CD4-positive, alpha-beta T cell treated with Interferon gamma for 1 hour (primary cell): ENCODE measurements around the gene STOM.

ENCODE experiments used
- DNase-seq: peaks from one replicate; pipeline ENCODE4 v3.0.0-alpha.2; 2020

STOM gene

DNA sequence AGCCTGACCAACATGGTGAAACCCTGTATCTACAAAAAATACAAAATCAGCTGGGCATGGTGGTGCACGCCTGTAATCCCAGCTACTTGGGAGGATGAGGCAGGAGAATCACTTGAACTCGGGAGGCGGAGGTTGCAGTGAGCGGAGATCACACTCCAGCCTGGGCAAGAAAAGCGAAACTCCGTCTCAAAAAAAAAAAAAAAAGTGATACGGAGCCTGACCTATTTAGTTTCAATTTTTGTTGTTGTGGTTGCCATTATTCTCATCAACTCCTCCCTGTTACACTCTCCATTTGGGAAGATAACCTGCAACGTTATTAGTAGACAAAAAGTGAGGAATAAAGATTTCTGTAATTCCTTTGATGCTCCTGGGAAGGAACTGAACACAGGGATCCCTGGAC lies 1.3 kb downstream of the STOM start:
- DNase-seq = no peak

DNA sequence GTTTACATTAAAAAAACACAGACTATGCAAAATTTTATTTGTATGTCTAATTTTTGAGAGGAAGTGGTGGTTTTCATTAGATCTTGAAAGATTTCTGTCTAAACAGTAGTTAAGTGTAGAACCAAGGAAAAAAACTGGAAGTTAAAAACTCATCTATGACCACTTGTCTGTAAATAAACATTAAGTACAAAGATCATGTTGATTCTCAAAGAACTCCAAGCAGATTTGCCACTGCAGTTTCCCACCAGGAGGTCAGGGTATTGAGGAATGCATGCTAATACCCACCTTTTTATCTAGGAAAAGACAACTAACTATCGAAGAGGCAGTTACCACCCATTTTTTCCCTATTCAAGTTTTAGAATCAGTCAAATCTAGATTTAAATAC lies 1.9 kb downstream of the STOM start:
- DNase-seq = no peak

DNA sequence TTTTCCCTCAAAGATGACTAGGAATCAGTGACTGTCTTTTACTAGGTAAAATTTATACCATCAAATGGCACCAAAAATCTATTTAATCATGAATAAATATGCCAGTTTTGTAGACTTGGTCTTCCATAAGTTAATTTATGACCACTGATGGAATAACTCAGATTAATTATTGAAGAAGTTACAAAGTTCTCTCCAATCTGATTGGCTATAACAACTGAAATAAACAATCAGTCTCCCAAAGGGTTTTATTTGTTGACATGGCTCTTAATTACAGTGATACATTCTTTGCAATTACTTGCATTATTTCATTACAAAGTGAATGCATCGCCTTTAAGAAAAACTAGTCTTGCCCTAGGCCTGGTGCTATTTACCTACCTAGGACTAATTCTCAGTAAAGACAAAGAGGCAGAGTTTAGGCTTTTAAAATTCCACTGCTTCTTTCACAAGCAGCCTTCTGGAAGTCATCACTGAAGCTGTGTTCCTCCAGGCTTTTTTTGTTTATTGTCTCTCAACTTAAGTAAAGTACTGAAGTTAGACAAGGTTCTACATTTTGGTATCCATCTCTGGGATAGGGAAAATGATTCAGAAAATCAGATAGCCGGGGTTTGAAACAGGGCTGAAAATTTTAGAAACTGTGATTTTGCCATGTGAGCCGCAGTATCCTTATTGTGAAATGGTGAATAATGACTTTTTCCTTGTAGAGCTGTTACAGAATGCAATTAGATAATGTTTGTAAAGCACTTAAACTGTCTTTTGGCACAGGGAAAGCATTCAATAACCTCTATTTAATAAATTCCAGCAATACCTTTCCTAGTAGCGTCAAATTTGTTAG lies 2.5 kb downstream of the STOM start:
- DNase-seq = no peak

DNA sequence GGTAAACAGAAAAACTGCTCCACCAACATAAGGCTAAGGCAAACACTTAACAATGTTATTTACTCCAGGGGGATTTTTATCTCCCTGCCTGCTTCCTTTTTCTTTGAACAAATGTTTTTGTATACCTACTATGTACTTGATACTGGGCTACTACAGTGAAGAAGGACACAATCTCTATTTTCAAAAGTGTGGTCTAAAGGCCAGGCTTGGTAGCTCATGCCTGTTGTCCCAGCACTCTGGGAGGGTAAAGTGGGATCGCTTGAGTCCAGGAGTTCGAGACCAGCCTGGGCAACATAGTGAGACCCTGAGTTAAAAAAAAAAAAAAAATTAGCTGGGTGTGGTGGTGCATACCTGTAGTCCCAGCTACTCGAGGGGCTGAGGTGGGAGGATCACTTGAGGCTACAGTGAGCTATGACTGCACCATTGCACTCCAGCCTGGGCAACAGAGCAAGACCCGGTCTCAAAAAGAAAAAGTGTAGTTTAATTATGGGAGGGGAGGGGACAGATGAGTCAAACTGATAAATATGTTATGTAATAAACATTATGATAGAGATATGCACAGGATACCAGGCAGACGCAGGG lies 3.3 kb downstream of the STOM start:
- DNase-seq = no peak

DNA sequence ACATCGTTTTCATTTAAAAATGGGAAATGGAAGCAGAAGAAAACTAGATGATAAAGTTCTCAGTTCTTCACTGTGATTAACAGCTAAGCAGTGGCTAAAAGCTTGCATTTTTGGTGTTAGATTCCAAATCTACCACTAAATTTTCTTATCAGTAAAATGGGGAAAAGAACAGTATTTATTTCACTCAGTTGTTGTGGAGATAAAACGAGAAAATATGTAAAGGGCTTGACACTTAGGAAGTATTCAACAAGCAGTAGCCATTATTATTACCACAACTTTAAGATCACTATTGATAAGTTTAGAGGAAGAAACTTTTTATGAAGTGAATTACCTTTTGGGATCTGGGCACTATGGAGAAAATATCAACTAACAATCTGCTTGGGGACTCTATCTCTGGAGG lies 4.5 kb downstream of the STOM start:
- no peak for DNase-seq

DNA sequence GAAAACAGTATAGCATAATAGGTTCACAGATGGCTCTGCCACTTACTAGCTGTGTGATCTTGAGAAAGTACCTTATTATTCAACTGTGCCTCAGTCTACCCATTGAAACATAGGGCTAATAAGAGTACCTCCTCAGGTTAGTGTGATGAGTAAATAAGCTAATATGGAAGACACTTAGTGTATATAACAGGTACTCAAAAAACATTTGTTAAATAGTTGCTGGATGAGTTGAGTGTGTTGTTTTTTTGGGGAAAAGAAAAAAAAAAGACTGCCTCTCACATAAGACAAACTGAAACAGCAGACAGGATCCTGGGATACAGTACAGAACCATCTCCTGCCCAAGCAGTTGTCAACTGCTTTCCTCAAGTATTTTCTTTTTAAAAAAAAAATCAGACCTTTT lies 5.2 kb downstream of the STOM start:
- no peak for DNase-seq

DNA sequence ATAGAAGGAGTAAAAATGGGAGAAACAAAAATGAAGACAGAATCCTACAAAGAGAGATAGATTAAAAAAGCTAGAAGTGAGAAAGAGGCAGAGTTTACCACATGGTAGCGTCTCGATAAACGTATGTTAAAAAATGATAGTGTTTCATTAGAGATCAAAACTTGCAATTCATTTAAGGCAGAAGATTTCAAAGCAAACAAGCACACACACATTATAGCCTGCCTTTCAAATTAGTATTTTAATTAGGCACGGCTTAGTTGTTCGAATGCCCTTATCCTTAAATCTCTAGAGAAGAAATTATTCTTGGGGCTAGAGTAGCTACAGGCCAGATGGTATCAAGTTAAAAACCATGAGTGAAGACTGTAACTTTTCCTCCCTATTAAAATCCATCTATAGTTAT lies 6.0 kb downstream of the STOM start:
- no peak for DNase-seq

DNA sequence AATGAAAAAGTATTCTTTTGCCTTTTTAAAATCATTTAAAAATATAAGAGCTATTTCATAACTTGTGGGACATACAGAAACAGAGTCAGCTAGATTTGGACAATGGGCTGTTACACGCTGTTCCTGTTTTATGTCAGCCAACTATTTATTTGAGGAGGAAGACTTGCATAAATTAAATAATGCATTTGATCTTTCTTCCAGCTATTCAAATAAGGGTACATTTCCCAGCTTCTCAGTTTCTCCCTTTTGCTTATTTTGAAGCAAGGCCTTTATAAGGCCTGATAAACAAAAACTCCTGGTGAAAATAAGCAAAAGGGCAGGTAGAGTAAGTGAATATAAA lies 6.5 kb downstream of the STOM start:
- no peak for DNase-seq

DNA sequence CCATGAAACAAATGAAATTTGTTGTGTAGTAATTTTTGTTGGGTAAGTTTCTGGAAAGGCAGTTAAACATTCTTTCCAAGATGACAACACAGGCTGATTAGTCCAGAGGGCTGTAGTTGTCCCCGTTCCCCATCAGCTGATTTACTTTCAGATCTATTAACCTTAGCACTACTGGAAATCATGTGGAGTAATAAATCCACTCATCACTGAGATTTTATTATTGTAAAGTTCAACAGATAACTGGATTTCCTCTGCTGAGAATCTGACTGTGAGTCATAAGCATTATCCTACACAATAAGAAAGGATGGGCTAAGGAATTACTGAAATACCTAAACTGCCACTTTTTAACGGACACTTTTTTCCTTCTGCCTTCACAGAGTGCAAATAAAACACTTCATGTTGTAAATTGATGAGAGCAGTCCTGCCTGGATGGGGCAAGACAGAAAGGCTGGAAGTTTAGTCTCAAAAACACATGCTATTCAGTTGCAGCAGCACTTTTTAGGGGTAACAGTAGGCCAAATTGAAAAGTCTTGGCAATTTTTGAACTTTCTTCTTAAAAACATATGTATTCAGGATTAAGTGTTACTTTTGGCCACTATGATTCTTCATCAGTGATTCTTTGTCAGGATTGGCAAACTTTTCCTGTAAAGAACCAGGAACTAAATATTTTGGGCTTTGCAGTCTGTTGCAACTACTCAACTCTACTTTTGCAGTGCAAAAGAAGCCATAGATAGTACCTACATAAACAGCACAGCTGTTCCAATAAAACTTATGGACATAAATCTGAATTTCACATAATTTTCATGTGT lies 7.0 kb downstream of the STOM start:
- no peak for DNase-seq

DNA sequence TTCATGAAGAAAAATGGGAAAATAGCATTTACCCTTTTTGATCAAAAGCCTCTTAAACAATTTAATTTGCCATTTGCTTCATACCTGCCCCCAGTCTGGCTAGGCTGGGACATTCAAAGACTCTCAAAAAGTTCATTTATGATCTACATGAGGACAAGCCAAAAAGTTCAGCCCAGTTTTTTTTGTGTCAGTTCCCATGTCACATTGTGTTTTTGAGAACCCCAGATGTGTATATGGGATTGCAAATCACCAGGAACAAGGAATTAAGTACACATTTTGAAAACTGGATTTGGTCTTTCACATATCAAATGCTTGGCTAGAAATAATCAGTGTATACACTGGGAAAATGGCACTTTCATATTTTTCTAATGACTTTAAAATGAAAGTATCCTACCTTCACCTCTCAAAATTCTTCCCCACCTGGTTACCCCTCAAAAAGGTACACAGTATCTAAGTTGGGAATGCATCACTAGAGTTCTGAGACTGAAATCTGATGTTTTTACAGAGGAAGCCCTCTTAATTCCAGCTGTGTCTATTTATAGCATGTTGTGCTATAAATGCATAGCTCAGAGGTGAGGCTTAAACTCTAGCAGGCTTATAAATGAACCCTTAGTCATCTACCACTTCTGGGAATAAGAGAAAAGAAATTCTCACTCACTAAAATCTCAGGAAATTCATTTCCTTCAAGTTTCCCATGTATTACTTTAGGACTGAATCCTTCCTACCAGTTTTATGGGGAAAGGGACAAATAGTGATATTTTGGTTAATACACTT lies 9.3 kb downstream of the STOM start:
- DNase-seq = no peak

DNA sequence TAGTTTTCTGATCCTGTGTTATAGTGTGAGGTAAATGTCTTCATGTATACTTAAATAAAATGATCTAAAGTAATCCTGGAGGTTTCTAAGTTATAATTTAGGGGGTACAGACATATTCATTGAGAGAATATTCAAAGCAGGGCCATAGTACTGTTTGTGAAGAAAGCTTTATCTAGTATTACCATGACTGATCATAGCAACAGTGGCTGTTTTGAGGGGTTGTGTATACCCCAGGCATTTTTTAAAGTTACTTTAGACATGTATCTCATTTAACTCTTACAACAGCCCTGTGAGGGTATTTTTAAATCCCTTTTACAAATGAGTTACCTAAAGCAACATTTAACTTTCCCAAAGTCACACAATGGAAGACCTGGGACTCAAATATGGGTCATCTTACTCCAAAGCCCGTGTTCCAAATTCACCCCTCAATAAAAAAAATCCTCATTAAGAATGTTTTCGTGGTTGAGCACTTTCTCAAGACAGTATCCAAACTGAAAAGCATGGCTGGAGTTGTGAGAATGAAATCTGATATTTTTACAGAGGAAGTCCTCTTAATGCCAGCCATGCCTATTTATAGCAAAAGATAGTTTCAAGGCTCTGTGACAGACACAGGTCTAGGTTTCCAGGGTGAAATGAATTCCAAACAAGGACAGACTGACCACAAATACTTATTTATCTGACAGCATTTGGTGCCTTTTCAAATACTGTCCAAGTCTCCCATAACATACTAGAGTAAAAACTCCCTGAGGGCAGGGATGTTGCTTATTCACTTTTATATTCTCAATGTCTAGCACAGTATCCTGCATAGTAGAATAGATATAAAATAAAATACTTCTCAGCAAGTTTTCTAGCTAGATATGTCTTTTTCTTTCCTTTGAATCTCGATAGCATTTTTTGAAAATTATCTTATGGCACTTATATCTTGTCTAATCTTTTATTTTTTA lies 10.4 kb downstream of the STOM start:
- no peak for DNase-seq

DNA sequence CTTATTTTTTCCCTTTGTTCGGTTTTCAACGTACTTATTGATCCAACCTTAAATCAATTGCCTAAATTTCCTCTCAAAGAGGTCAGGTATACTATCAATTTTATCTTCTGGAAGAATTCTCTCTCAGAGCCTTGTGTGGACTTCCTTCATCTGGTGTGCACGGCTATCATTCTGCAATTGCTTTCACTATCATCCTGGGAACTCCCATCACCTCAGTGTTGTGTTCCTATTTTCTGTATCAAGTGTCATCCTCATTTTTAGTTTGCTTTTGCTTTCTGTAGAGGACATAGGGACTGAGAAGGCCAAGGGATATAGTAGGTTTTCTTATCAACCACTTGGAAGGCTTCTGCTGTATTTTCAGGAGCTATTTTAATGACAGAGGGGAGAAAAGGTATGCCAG lies 11.3 kb downstream of the STOM start:
- no peak for DNase-seq

DNA sequence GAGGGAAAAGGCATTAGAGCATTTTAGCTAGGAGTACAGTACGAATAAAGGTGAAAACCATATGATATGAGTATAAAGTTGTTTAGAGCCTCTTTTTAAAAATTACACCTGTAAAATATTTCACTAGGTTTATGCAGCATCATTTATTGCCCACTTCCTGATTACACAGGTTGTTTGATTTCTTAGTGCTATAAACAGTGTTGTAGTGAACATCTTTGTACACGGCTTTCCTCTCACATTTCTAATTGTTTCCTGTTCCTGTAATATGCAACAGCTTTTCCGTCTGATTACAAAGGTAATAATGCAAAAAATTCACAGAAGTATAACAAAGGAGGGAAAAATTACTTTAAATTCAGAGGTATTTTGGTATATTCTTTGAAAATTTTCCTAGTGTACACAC lies 13.0 kb downstream of the STOM start:
- DNase-seq = no peak

DNA sequence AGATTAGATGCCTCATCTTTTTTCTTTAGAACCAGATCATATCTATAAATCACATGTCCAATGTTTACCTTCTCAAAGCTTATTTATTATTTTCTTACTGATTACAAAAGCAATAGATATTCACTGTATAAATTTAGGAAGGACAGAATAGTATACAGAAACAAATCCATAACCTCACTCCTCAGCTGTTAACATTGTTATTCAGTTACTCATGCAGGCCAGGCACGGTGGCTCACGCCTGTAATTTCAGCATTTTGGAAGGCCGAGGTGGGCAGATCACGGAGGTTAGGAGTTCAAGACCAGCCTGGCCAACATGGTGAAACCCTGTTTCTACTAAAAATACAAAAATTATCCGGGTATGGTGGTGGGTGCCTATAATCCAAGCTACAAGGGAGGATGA lies 15.3 kb downstream of the STOM start:
- no peak for DNase-seq

DNA sequence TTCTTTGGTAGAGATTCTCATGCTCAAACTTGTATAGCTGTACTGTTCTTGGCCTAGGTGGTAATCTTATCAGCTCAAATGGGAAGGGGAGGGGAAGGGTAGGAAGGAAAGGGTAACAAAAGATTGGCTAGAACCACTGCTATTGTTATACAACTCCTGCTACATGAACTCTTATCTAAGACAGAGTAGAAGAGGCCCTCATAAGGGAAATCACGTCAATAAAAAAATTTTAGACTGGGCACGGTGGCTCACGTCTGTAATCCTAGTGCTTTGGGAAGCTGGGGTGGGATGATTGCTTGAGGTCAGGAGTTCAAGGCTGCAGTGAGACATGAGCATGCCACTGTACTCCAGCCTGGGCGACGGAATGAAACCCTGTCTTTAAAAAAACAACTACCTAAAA lies 15.9 kb downstream of the STOM start:
- no peak for DNase-seq

DNA sequence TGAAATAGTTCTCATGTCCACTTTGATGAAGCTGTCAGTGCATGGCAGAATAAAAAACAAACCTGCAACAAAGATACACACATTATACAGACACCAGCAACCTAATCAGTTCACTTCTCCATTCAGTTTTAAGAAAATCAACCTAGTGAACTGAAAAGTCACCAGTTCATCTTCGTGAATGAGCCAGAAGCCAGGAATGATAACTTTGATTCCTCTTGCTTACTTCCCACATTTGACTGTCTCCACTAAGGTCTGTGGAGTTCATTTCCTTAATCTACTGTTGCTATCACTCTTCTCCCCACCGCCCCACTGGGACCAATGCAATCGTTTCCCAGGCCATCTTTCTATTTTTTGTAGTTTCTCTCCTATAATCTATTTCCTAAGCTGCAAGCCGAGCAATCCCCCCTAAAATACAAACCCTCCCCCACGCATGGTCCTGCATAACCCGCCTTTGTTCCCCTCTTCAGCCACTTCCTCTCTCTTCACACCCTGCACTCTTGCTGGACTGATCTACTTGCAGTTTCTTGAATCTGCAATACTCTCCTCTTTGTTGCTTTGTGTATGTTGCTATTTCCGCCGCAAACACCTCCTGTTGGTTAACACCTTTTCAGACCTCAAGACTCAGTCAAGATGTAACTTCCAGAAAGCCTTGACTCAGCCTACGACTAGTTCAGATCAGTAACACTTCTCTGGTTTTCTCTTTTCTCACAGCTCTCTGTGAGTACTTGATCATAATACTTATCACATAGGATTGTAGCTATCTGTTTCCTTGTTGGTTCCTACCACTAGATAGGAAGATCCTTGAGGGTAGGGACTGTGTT lies 16.6 kb downstream of the STOM start:
- peak; percentile 39 for DNase-seq

DNA sequence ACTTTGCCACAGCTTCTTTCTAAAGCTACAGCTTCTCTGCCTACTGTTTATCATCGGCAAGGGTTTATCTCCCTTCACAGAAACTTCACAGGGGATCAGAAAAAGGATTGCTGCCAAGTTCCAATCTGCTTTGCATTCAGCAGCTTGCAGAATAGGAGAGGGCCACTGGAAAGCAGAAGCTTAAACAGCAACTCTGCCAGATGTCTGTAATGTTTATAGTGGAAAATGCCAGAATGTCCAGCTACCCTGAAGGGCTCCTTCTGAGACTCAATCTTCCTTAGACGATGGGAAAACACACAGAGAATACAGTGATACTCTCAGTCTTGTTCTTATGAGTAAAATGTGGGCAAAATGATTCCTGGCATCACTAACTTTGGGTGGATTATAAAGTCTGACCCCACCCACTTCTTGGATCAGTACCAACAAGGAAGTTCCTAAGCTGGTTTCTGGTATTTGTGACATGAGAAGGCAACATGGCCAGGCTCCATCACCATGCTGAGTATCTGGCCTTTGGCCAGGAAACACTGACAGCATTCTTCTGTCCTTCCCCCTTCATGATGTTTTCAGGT lies 19.0 kb downstream of the STOM start:
- DNase-seq = no peak

DNA sequence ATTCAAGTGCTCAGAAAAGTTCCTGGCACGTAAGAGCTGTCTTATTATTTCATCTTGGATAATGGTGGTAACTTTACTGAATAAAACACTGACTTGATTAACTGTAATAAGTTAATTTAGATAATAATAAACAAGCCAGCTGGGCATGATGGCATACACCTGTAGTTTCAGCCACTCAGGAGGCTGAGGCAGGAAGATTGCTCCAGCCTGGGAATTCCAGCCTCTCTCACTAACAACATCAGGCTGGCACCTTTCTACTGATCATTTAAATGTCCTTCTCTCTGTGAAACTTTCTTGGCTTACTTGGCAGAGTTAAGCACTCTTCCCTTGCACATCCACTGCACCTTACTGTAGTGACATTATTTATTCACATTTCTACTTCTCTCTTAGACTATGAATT lies 20.0 kb downstream of the STOM start:
- DNase-seq = no peak

DNA sequence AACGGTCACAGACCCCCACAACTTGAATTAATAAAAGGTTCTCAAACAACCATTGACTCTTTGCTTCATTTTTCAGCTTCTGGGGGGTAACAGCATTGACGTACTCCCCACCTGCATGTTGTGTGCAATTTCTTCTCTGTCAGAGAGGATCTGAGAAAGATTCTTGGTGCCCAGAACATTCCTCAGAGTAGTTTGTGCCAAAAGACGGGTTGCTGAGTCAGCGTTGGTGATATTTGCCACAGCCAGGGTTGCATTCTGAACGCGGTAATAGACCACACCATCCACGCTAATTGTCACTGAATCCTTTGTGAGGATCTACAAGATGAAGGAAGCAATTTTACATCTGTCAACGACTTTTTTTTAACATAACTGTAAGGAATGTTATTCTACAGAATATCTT lies 21.0 kb downstream of the STOM start:
- DNase-seq = no peak

DNA sequence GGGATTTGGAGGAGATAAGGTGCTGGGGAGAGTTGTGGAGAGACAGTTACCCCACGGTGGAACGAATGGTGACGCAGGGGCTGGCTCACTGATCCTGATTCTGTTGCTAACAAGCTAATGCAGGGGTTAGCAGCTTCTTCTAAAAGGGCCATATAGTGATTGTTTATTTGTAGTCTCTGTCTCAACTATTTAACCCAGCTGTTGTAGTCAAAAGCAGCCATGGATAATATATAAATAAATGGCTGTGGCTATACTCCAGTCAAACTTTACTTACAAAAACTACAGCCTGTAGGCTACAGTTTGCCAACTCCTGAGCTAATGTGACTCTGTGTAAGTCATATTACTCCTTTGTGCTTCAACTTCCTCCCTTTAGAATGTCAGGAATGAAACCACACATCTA lies 21.8 kb downstream of the STOM start:
- DNase-seq = no peak

DNA sequence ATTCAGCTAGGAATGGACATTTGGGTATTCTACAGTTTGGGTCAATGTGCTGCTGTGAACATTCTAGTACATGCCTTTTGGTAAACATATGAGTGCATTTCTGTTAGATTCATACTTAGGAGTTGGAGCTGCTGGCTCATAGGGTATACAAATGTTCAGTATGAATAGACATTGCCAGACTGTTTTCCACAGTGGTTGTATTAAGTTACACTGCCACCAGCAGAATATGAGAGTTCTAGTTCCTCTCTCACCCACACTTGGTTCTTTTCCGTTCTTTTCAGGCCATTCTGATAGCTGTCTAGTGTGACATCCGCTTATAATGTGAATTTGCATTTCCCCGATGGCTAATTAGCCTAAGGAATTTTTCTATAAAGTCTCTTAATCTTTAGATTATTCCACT lies 25.0 kb downstream of the STOM start:
- DNase-seq = no peak
